CD14-positive monocyte (primary cell): Measurements from ENCODE around the gene AFF1. TPM values are rescaled to one million over a fixed set of nuclear protein-coding genes. Genes with fewer than 3 reads are reported as not detected.

ENCODE experiments used
- DNase-seq, 3 donors: peaks; one replicate each; pipeline ENCODE4 v3.0.0-alpha.2; 2011 to 2022
- H2AFZ ChIP-seq: 2 replicates; pipeline ENCODE4 v1.6.0; 2012; ENCODE audit warnings: mild to moderate bottlenecking, low read depth, low read length, inconsistent platforms; ENCODE audit not compliant: insufficient read depth, poor library complexity, severe bottlenecking
- H3K27ac ChIP-seq, 2 donors: 1 replicate in 1 of 2; 2 replicates in 1 of 2; pipeline ENCODE4 v1.5.1; 2012 to 2013; ENCODE audit warnings: low read length in 2 of 2, control low read depth in 1 of 2, inconsistent platforms in 1 of 2, low read depth in 1 of 2, mild to moderate bottlenecking in 1 of 2
- H3K27me3 ChIP-seq, 2 donors: one replicate each; pipeline versions ENCODE4 v1.6.0 to v1.6.1; 2011 to 2013; ENCODE audit warnings: low read length in 2 of 2; ENCODE audit not compliant: control insufficient read depth in 2 of 2, insufficient read depth in 2 of 2
- H3K36me3 ChIP-seq, 2 donors: replicated peaks in 1 of 2; 1 replicate in 1 of 2; 2 replicates in 1 of 2; pipeline versions ENCODE4 v1.5.1 to v1.6.1; 2012 to 2013; ENCODE audit warnings: low read length in 2 of 2, control low read depth in 1 of 2, inconsistent platforms in 1 of 2, mild to moderate bottlenecking in 1 of 2; ENCODE audit not compliant: insufficient read depth in 2 of 2, control insufficient read depth in 1 of 2
- H3K4me1 ChIP-seq, 2 donors: 1 replicate in 1 of 2; 2 replicates in 1 of 2; pipeline versions ENCODE4 v1.5.1 to v1.6.1; 2012 to 2013; ENCODE audit warnings: low read length in 2 of 2, control low read depth in 1 of 2, inconsistent platforms in 1 of 2, mild to moderate bottlenecking in 1 of 2, moderate library complexity in 1 of 2; ENCODE audit not compliant: insufficient read depth in 2 of 2, control insufficient read depth in 1 of 2
- H3K4me2 ChIP-seq: replicated peaks from 2 replicates; pipeline ENCODE3; 2012; ENCODE audit warnings: low read length, moderate library complexity, mild to moderate bottlenecking; ENCODE audit not compliant: poor library complexity, severe bottlenecking; ENCODE audit errors: extremely low read depth
- H3K4me3 ChIP-seq, 3 experiments: fragments of 200-600 bp in 1 of 3; sonication (generic) in 1 of 3; replicated peaks in 1 of 3; 1 replicate in 2 of 3; 2 replicates in 1 of 3; pipeline ENCODE4 v1.5.1; 2011 to 2013; ENCODE audit warnings: low read length in 3 of 3, mild to moderate bottlenecking in 3 of 3, control low read depth in 2 of 3, low read depth in 2 of 3, inconsistent platforms in 1 of 3, moderate library complexity in 1 of 3
- H3K79me2 ChIP-seq: 2 replicates; pipeline ENCODE4 v1.6.0; 2012; ENCODE audit warnings: mild to moderate bottlenecking, control low read depth, inconsistent platforms, low read length, moderate library complexity; ENCODE audit not compliant: insufficient read depth
- H3K9ac ChIP-seq: 2 replicates; pipeline ENCODE4 v1.6.0; 2017; ENCODE audit warnings: low read length, mild to moderate bottlenecking; ENCODE audit not compliant: insufficient read depth, poor library complexity, severe bottlenecking
- H3K9me3 ChIP-seq, 2 donors: replicated peaks in 1 of 2; 1 replicate in 1 of 2; 2 replicates in 1 of 2; pipeline versions ENCODE4 v1.5.1 to v1.6.1; 2012 to 2013; ENCODE audit warnings: low read length in 2 of 2, control low read depth in 1 of 2; ENCODE audit not compliant: control insufficient read depth in 1 of 2, insufficient read depth in 1 of 2
- H4K20me1 ChIP-seq: 2 replicates; pipeline ENCODE4 v1.6.0; 2012; ENCODE audit warnings: mild to moderate bottlenecking, low read length, control low read depth, moderate library complexity; ENCODE audit not compliant: insufficient read depth
- H3K27ac Mint-ChIP-seq, 7 donors: one replicate each; pipeline ENCODE4 v1.8.0; 2020; ENCODE audit warnings: mild to moderate bottlenecking in 7 of 7, mixed read lengths in 7 of 7, moderate library complexity in 6 of 7, inconsistent platforms in 2 of 7
- H3K27me3 Mint-ChIP-seq, 3 donors: one replicate each; pipeline ENCODE4 v1.8.0; 2021 to 2022; ENCODE audit warnings: low read depth in 3 of 3, mild to moderate bottlenecking in 3 of 3, mixed read lengths in 3 of 3, moderate library complexity in 3 of 3, inconsistent platforms in 1 of 3
- H3K36me3 Mint-ChIP-seq, 2 donors: one replicate each; pipeline ENCODE4 v1.8.0; 2020; ENCODE audit warnings: mixed read lengths in 2 of 2, inconsistent platforms in 1 of 2, mild to moderate bottlenecking in 1 of 2
- H3K4me1 Mint-ChIP-seq: one replicate; pipeline ENCODE4 v1.8.0; 2020; ENCODE audit warnings: mild to moderate bottlenecking, mixed read lengths
- H3K4me3 Mint-ChIP-seq, 2 donors: one replicate each; pipeline ENCODE4 v1.8.0; 2020; ENCODE audit warnings: mild to moderate bottlenecking in 2 of 2, mixed read lengths in 2 of 2, moderate library complexity in 1 of 2
- H3K9me3 Mint-ChIP-seq, 7 donors: one replicate each; pipeline ENCODE4 v1.8.0; 2020 to 2022; ENCODE audit warnings: mixed read lengths in 7 of 7, mild to moderate bottlenecking in 6 of 7, moderate library complexity in 6 of 7, inconsistent platforms in 2 of 7
- WGBS: methylation state at CpG from one replicate; pipeline ENCODE4 v1.1.5; 2013; ENCODE audit warnings: missing lambda C conversion rate; ENCODE audit not compliant: insufficient coverage; 5-methylcytosine and 5-hydroxymethylcytosine counted together
- intact Hi-C, 2 donors: fragments of 100-400 bp; cut with micrococcal nuclease; formaldehyde crosslinking; loops; one replicate each; pipeline versions ENCODE4 v1.15.0 to v1.15.1; 2023
- polyA plus RNA-seq, 3 donors: library from polyadenylated mRNA; depleted of rRNA in 1 of 3; unstranded in 2 of 3; stranded (reverse) in 1 of 3; fragments of 300-500 nt in 2 of 3; fragments of >200 nt in 1 of 3; fragmentation: Illumina TruSeq in 2 of 3; gene quantifications; 1 replicate in 2 of 3; 2 replicates in 1 of 3; pipeline ENCODE4 v1.2.3, GENCODE V29; 2012 to 2021
- TF ChIP-seq, protein P1 (sequence below): fragments of 200-600 bp; IDR thresholded peaks from one replicate; pipeline ENCODE4 v1.8.0; 2022; ENCODE audit warnings: antibody characterized with exemption, mild to moderate bottlenecking

The AFF1 gene
- polyA plus RNA-seq, 3 donors = 7.5 to 20.9 (median 16.3) TPM

DNA sequence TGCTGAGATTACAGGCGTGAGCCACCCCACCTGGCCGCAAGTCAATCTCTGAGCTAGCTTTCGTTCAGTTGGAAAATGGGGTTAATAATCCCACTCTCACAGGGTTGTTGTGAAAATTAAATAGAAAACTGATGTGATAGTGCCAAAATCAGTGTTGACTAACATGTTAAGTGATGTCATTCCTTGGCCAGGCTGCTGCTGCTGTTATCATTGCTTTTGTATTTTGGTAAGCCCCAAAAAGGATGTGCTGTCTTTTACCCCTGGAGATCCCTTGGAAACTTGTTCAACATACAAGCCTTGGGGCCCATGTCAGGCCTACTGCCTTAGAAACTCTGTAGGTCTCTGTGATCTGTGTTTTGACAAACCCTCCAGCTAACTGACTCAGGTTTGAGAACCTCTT lies 106.3 kb downstream of the AFF1 start:
- intact Hi-C loops = no loop called here
- Histone ChIP-seq H3K27ac (no peak overlapping the region), H3K9ac (no peak overlapping the region), H4K20me1 (peaks cover 100% of the 10 kb centered on the region), H3K4me1 (peaks cover 26 to 43% of the 10 kb centered on the region in 2 donors), H2AFZ (no peak overlapping the region), H3K9me3 (no peaks in the 10 kb centered on the region), H3K4me3 (no peak overlapping the region), H3K27me3 (no peaks in the 10 kb centered on the region), H3K79me2 (peaks cover 100% of the 10 kb centered on the region), H3K36me3 (no peaks in the 10 kb centered on the region), H3K4me2 (no peak overlapping the region)
- H3K27ac Mint-ChIP-seq = peak overlapping the region in 4 of 7 donors; percentile 7 to 68 (median 36)
- H3K4me1 Mint-ChIP-seq = peaks cover 57% of the 10 kb centered on the region
- H3K27me3 Mint-ChIP-seq = no peaks in the 10 kb centered on the region
- peaks cover 0 to 2% (median 0%) of the 10 kb centered on the region in 7 donors for H3K9me3 Mint-ChIP-seq
- no CpG with 5 or more reads among the region's 3 CpGs for WGBS
- no peak for DNase-seq
- TF ChIP-seq, protein P1, sequence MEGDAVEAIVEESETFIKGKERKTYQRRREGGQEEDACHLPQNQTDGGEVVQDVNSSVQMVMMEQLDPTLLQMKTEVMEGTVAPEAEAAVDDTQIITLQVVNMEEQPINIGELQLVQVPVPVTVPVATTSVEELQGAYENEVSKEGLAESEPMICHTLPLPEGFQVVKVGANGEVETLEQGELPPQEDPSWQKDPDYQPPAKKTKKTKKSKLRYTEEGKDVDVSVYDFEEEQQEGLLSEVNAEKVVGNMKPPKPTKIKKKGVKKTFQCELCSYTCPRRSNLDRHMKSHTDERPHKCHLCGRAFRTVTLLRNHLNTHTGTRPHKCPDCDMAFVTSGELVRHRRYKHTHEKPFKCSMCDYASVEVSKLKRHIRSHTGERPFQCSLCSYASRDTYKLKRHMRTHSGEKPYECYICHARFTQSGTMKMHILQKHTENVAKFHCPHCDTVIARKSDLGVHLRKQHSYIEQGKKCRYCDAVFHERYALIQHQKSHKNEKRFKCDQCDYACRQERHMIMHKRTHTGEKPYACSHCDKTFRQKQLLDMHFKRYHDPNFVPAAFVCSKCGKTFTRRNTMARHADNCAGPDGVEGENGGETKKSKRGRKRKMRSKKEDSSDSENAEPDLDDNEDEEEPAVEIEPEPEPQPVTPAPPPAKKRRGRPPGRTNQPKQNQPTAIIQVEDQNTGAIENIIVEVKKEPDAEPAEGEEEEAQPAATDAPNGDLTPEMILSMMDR = no peak
- no peak overlapping the region for H3K4me3 Mint-ChIP-seq
- H3K36me3 Mint-ChIP-seq = no peaks in the 10 kb centered on the region

DNA sequence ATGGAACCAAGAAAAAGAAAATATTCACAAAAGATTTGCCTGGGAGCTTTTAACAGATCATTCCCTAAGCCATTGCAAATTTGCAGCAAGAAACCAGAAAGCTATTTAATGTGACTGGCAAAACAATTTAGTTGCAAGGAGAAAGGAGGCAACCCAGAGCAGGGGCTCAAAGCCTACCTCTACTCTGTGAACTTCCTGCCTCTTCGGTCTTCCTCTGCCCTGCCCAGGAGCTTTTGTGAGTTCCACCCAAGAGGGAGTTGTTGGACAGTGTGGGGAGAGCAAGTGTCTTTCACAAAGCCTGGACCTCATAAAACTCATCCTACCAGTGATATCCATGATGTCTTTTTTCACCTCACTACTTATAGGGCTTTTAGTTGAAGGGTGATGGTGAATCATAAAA lies 107.4 kb downstream of the AFF1 start:
- no peaks in the 10 kb centered on the region for H3K27me3 Mint-ChIP-seq
- Histone ChIP-seq H2AFZ (no peak overlapping the region), H3K27ac (no peak overlapping the region), H3K36me3 (peaks cover 7% of the 10 kb centered on the region in 2 donors), H4K20me1 (peaks cover 100% of the 10 kb centered on the region), H3K9ac (no peak overlapping the region), H3K79me2 (peaks cover 99% of the 10 kb centered on the region), H3K4me2 (no peak overlapping the region), H3K4me1 (peaks cover 33 to 42% of the 10 kb centered on the region in 2 donors), H3K9me3 (no peaks in the 10 kb centered on the region), H3K4me3 (no peak overlapping the region), H3K27me3 (no peaks in the 10 kb centered on the region)
- intact Hi-C loops = no loop called here
- H3K9me3 Mint-ChIP-seq = peaks cover 0 to 2% (median 0%) of the 10 kb centered on the region in 7 donors
- no peak for DNase-seq
- H3K27ac Mint-ChIP-seq = peak overlapping the region in 1 of 7 donors; percentile 55
- TF ChIP-seq, protein P1 = no peak
- H3K4me1 Mint-ChIP-seq = peaks cover 47% of the 10 kb centered on the region
- H3K36me3 Mint-ChIP-seq = peaks cover 7% of the 10 kb centered on the region in 2 donors
- no CpG with 5 or more reads among the region's 1 CpG for WGBS
- no peak overlapping the region for H3K4me3 Mint-ChIP-seq
